Adrenal gland (tissue), 5 donors: ENCODE data around the gene ZBED3.

ENCODE experiments used
- POLR2A ChIP-seq, 2 donors: fragments of 450-650 bp; IDR thresholded peaks; one replicate each; pipeline ENCODE4 v1.6.1; 2017; ENCODE audit warnings: antibody characterized with exemption in 2 of 2, mild to moderate bottlenecking in 2 of 2, moderate library complexity in 1 of 2
- TF ChIP-seq, protein P1 (sequence below), 6 experiments: fragments of 450-650 bp in 4 of 6; fragments of 200-600 bp in 2 of 6; sonication (generic) in 1 of 6; IDR thresholded peaks; 1 replicate in 5 of 6; 2 replicates in 1 of 6; pipeline versions ENCODE4 v1.5.1 to v1.8.0; 2016 to 2021; ENCODE audit warnings: antibody characterized with exemption in 6 of 6, mild to moderate bottlenecking in 2 of 6, moderate library complexity in 1 of 6
- donor health status: DM: no; HTN: no; CAD: no.

DNA sequence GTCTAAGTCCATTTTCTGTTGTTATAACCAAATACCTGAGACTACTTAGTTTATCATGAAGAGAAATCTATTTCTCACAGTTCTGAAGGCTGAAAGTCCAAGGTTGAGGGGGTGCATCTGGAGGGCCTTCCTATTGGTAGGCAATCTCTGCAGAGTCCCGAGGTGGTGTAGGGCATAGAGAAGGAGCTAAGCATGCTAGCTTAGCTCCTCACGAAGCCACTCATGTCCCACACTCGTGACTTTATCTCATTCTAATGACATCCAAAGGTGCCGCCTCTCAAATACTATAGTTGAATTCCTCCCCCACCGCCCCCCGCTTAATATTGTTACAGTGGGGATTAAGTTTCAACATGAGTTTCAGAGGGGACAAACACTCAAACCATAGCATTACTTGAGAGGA lies 36.0 kb upstream of the ZBED3 start:
- TF ChIP-seq, protein P1, sequence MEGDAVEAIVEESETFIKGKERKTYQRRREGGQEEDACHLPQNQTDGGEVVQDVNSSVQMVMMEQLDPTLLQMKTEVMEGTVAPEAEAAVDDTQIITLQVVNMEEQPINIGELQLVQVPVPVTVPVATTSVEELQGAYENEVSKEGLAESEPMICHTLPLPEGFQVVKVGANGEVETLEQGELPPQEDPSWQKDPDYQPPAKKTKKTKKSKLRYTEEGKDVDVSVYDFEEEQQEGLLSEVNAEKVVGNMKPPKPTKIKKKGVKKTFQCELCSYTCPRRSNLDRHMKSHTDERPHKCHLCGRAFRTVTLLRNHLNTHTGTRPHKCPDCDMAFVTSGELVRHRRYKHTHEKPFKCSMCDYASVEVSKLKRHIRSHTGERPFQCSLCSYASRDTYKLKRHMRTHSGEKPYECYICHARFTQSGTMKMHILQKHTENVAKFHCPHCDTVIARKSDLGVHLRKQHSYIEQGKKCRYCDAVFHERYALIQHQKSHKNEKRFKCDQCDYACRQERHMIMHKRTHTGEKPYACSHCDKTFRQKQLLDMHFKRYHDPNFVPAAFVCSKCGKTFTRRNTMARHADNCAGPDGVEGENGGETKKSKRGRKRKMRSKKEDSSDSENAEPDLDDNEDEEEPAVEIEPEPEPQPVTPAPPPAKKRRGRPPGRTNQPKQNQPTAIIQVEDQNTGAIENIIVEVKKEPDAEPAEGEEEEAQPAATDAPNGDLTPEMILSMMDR (IDR thresholded peaks at IDR 0.05): no peak
- no peak for TF ChIP-seq POLR2A (IDR thresholded peaks at IDR 0.05)
